ENCODE data around the gene SLCO4A1. TPM values are rescaled to one million over a fixed set of nuclear protein-coding genes. Genes with fewer than 3 reads are reported as not detected.

Gene SLCO4A1
- total and polyA plus RNA-seq, 2 donors (not counting 1 experiment from before 2014, with no cell fraction given), result 2.1 to 79.5 TPM

DNA sequence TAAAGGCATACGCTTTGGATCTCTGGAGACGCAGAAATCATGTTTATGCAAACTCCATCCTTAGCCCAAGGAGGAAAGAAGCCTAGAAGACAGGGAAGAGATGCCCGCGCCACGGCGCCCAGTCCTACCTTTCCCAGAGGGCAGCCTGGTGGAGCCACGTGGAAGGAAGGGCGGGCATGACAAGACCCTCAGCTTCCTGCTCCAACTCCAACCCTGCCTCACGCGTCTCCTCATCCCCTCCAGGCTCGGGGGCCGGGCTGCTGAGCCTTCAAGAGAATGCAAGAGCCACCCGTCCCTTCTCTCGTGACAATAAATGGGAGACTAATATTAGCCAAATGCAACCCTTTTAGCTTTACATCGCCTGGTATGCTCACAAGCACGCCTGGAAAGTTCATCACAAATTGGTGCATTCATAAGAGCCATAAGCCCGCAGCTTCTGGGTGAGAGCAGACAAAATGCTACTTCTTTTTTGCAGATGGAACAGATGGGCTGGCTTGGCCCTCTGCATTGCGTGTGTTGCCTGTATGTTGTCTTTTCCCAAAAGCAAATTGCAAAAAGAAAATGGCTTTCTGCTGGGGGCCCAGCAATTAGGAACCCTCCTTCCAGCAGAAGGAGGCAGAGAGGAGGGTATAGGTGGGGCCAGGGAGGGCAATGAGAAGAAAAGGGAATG is 58.1 kb downstream of the SLCO4A1 start:
- Histone ChIP-seq H3K4me3 (ENCODE audit: control extremely low read depth in 1 of 5, extremely low read depth in 1 of 5, insufficient read depth in 1 of 5, low read depth in 2 of 5, low read length in 4 of 5) (no peak overlapping the region), H3K27ac (ENCODE audit: low read length in 2 of 2) (no peak overlapping the region), H3K4me1 (ENCODE audit: control insufficient read depth in 2 of 2, insufficient read depth in 2 of 2, low read length in 2 of 2) (no peaks in the 10 kb centered on the region), H3K36me3 (replicated peaks in 1 of 2; ENCODE audit: control extremely low read depth in 1 of 2, control insufficient read depth in 1 of 2, extremely low read depth in 1 of 2, insufficient read depth in 2 of 2, low read length in 1 of 2) (no peaks in the 10 kb centered on the region), H3K79me2 (ENCODE audit: control insufficient read depth, insufficient read depth, low read length) (no peaks in the 10 kb centered on the region), H3K9ac (ENCODE audit: low read length) (no peak overlapping the region), H3K27me3 (replicated peaks in 1 of 4; ENCODE audit: control extremely low read depth in 1 of 4, control insufficient read depth in 3 of 4, insufficient read depth in 4 of 4, low read length in 3 of 4) (peaks cover 0 to 3% (median 0%) of the 10 kb centered on the region in 4 experiments), H3K9me3 (ENCODE audit: control extremely low read depth in 1 of 3, control insufficient read depth in 2 of 3, insufficient read depth in 1 of 3, low read length in 2 of 3) (peaks cover 0 to 11% (median 0%) of the 10 kb centered on the region in 3 donors), H4K20me1 (ENCODE audit: control insufficient read depth, insufficient read depth, low read length, poor library complexity, severe bottlenecking) (no peaks in the 10 kb centered on the region), H2AFZ (ENCODE audit: insufficient read depth, low read depth, low read length, poor library complexity, severe bottlenecking) (no peak overlapping the region), H3K4me2 (replicated peaks; ENCODE audit: low read depth, low read length, poor library complexity, severe bottlenecking) (no peak overlapping the region)
- TF ChIP-seq EZH2 (IDR thresholded peaks at IDR 0.05; ENCODE audit: borderline replicate concordance, insufficient read depth, low read depth, low read length, poor library complexity, severe bottlenecking), result no peak
- TF ChIP-seq, protein P1, sequence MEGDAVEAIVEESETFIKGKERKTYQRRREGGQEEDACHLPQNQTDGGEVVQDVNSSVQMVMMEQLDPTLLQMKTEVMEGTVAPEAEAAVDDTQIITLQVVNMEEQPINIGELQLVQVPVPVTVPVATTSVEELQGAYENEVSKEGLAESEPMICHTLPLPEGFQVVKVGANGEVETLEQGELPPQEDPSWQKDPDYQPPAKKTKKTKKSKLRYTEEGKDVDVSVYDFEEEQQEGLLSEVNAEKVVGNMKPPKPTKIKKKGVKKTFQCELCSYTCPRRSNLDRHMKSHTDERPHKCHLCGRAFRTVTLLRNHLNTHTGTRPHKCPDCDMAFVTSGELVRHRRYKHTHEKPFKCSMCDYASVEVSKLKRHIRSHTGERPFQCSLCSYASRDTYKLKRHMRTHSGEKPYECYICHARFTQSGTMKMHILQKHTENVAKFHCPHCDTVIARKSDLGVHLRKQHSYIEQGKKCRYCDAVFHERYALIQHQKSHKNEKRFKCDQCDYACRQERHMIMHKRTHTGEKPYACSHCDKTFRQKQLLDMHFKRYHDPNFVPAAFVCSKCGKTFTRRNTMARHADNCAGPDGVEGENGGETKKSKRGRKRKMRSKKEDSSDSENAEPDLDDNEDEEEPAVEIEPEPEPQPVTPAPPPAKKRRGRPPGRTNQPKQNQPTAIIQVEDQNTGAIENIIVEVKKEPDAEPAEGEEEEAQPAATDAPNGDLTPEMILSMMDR (IDR thresholded peaks at IDR 0.05), result no peak
- intact Hi-C loops (cut with micrococcal nuclease), result no loop called here
- Mint-ChIP-seq H3K4me1 (peaks cover 2% of the 10 kb centered on the region), H3K4me3 (no peak overlapping the region), H3K27ac (no peak overlapping the region), H3K9me3 (ENCODE audit: insufficient read depth) (no peaks in the 10 kb centered on the region), H3K27me3 (peaks cover 8% of the 10 kb centered on the region)
- CTCF ChIA-PET, result no interaction called here
- DNase-seq (no peak), ATAC-seq (ENCODE audit: low read depth) (no peak)
- whole genome bisulfite sequencing (ENCODE audit: insufficient coverage), result 88% methylated on average over 16 of the region's 18 CpGs
- POLR2A ChIA-PET, result no interaction called here

DNA sequence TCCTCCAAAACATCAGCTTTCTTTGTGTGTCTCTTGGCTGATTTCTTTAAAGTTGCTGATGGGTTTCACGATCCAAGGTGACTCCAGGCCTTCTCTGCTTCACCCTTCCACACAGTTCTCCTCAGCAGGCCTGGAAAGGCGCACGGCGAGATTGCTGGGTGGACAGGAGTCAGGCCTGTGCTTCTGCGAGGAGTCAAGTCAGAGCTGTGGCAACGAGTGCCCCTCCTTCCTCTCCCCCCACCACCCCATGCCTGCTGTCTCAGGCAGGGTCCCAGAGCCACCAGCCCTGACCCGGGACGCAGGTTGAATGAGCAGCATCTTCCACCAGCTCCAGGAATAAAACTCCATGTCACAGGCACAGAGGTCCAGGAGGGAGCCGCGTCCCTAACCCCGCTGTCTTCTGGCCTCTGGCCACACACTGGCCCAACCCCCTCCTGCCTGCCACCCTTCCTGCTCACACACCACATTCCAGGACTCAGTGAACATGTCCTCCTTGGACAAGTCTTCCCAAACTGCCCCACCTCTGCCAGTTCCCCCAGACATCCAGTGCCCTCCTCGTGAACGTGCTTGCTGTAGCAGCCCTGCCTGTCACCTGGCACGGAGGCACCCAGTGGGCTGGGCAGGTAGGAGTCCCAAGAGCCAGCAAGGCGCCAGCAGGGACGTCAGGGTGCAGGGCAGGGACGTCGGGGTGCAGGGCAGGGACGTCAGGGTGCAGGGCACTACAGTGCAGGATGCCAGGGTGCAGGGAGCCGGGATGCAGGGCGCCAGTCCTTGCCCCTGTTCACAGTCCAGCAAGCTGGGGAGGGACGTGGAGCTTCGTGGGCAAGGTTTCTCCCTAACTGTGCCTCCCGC is 59.1 kb downstream of the SLCO4A1 start:
- ChIA-PET POLR2A (no interaction called here), CTCF (no interaction called here)
- no peak overlapping the region for H3K4me3 Mint-ChIP-seq
- Histone ChIP-seq H3K36me3 (replicated peaks in 1 of 2; ENCODE audit: control extremely low read depth in 1 of 2, control insufficient read depth in 1 of 2, extremely low read depth in 1 of 2, insufficient read depth in 2 of 2, low read length in 1 of 2) (no peaks in the 10 kb centered on the region), H3K4me2 (replicated peaks; ENCODE audit: low read depth, low read length, poor library complexity, severe bottlenecking) (no peak overlapping the region), H4K20me1 (ENCODE audit: control insufficient read depth, insufficient read depth, low read length, poor library complexity, severe bottlenecking) (no peaks in the 10 kb centered on the region), H3K9me3 (ENCODE audit: control extremely low read depth in 1 of 3, control insufficient read depth in 2 of 3, insufficient read depth in 1 of 3, low read length in 2 of 3) (peaks cover 0 to 11% (median 0%) of the 10 kb centered on the region in 3 donors), H3K27ac (ENCODE audit: low read length in 2 of 2) (no peak overlapping the region), H2AFZ (ENCODE audit: insufficient read depth, low read depth, low read length, poor library complexity, severe bottlenecking) (no peak overlapping the region), H3K4me1 (ENCODE audit: control insufficient read depth in 2 of 2, insufficient read depth in 2 of 2, low read length in 2 of 2) (no peaks in the 10 kb centered on the region), H3K9ac (ENCODE audit: low read length) (no peak overlapping the region), H3K4me3 (ENCODE audit: control extremely low read depth in 1 of 5, extremely low read depth in 1 of 5, insufficient read depth in 1 of 5, low read depth in 2 of 5, low read length in 4 of 5) (no peak overlapping the region), H3K27me3 (replicated peaks in 1 of 4; ENCODE audit: control extremely low read depth in 1 of 4, control insufficient read depth in 3 of 4, insufficient read depth in 4 of 4, low read length in 3 of 4) (peaks cover 0 to 7% (median 0%) of the 10 kb centered on the region in 4 experiments), H3K79me2 (ENCODE audit: control insufficient read depth, insufficient read depth, low read length) (no peaks in the 10 kb centered on the region)
- H3K9me3 Mint-ChIP-seq (ENCODE audit: insufficient read depth), result no peaks in the 10 kb centered on the region
- intact Hi-C loops (cut with micrococcal nuclease), result no loop called here
- H3K27ac Mint-ChIP-seq, result no peak overlapping the region
- peaks cover 6% of the 10 kb centered on the region for H3K27me3 Mint-ChIP-seq
- 89% methylated on average over 24 of the region's 24 CpGs for WGBS (ENCODE audit: insufficient coverage)
- peaks cover 2% of the 10 kb centered on the region for H3K4me1 Mint-ChIP-seq
- ATAC-seq (ENCODE audit: low read depth), result no peak
- DNase-seq, result no peak
- TF ChIP-seq, protein P1 (IDR thresholded peaks at IDR 0.05), result no peak
- no peak for TF ChIP-seq EZH2 (IDR thresholded peaks at IDR 0.05; ENCODE audit: borderline replicate concordance, insufficient read depth, low read depth, low read length, poor library complexity, severe bottlenecking)

Data from B cell (primary cell).